IPS DF 6.9 (cell line): ENCODE data around the gene GPC2.

ENCODE experiments used
- DNase-seq: peaks from one replicate; pipeline ENCODE4 v3.0.0-alpha.2; 2013; ENCODE audit warnings: low read depth, low spot score
- H3K27ac ChIP-seq: one replicate; pipeline ENCODE4 v1.5.1; 2013; ENCODE audit warnings: low read length, control low read depth
- H3K27me3 ChIP-seq: 2 replicates; pipeline ENCODE4 v1.6.1; 2013; ENCODE audit warnings: mild to moderate bottlenecking, low read length; ENCODE audit not compliant: control insufficient read depth, insufficient read depth
- H3K36me3 ChIP-seq: 2 replicates; pipeline ENCODE4 v1.6.1; 2013; ENCODE audit warnings: low read length; ENCODE audit not compliant: control insufficient read depth, insufficient read depth
- H3K4me1 ChIP-seq: 2 replicates; pipeline ENCODE4 v1.6.1; 2013; ENCODE audit warnings: low read length; ENCODE audit not compliant: control insufficient read depth, insufficient read depth
- H3K4me3 ChIP-seq: 2 replicates; pipeline ENCODE4 v1.5.1; 2013; ENCODE audit warnings: mild to moderate bottlenecking, low read length
- H3K9me3 ChIP-seq: 2 replicates; pipeline ENCODE4 v1.6.1; 2013; ENCODE audit warnings: low read length, inconsistent platforms; ENCODE audit not compliant: control insufficient read depth, insufficient read depth
- WGBS: extraction: QIAGEN DNeasy Blood & Tissue Kit; methylation state at CpG from one replicate; pipeline ENCODE4 v1.1.7; 2013; ENCODE audit warnings: mixed read lengths, missing lambda C conversion rate; ENCODE audit not compliant: insufficient read length, insufficient coverage; 5-methylcytosine and 5-hydroxymethylcytosine counted together

The GPC2 gene

DNA sequence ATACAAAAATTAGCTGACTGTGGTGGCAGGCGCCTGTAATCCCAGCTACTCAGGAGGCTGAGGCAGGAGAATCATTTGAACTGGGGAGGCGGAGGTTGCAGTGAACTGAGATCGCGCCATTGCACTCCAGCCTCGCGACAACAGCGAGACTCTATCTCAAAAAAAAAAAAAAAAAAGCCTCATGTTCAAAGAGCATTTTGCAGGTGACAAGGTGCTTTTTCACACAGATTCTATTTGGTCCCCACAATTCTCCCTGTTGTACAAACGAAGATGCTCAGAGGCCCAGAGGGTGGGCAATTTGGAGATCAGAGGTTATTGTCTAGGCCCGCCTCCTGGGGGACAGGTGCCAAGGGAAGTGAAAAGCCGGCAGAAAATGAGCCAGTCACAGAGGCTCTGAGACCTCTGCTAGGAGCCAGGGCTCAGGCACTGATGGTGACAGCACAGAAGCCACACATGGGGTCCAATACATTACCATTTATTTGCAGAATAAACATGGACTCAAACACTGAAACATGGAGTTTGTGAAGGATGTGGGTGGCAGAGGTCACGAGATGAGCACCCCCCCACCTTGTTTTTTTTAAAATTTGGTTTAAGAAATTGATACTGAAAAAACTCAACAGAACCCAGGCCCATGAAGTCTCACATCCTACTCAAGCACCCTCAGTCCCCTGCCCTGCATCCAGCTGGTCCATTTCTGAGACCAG lies 7.9 kb downstream of the GPC2 start:
- Histone ChIP-seq H3K9me3 (no peaks in the 10 kb centered on the region), H3K27me3 (no peaks in the 10 kb centered on the region), H3K27ac (no peak overlapping the region), H3K36me3 (peaks cover 5% of the 10 kb centered on the region), H3K4me1 (peaks cover 5% of the 10 kb centered on the region), H3K4me3 (no peak overlapping the region)
- DNase-seq = no peak
- no CpG with 5 or more reads among the region's 11 CpGs for WGBS

DNA sequence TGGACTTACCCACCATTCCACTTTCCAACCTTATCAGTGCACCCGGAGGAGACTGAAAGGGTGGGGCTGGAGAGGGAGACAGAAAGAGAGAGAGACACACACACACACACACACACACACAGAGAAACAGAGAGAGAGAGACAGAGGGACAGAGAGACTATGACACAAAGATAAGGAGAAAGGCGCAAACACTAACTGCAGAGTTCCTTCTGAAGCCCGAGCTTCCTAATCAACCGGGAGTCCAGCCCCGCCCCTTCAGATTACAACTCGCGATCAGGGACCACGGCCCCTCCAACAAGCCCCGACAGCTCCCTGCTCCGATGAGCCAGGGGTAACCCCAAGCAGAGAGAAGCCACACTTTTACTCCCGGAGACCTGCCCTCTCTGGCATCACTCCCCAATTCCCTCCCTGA lies 9.3 kb downstream of the GPC2 start:
- H3K27me3 ChIP-seq = no peaks in the 10 kb centered on the region
- H3K36me3 ChIP-seq = no peaks in the 10 kb centered on the region
- H3K4me1 ChIP-seq = peaks cover 5% of the 10 kb centered on the region
- DNase-seq = no peak
- H3K27ac ChIP-seq = no peak overlapping the region
- no CpG with 5 or more reads among the region's 11 CpGs for WGBS
- no peaks in the 10 kb centered on the region for H3K9me3 ChIP-seq
- peak overlapping the region; percentile 67; the same call in 1 of the 2 replicates for H3K4me3 ChIP-seq

DNA sequence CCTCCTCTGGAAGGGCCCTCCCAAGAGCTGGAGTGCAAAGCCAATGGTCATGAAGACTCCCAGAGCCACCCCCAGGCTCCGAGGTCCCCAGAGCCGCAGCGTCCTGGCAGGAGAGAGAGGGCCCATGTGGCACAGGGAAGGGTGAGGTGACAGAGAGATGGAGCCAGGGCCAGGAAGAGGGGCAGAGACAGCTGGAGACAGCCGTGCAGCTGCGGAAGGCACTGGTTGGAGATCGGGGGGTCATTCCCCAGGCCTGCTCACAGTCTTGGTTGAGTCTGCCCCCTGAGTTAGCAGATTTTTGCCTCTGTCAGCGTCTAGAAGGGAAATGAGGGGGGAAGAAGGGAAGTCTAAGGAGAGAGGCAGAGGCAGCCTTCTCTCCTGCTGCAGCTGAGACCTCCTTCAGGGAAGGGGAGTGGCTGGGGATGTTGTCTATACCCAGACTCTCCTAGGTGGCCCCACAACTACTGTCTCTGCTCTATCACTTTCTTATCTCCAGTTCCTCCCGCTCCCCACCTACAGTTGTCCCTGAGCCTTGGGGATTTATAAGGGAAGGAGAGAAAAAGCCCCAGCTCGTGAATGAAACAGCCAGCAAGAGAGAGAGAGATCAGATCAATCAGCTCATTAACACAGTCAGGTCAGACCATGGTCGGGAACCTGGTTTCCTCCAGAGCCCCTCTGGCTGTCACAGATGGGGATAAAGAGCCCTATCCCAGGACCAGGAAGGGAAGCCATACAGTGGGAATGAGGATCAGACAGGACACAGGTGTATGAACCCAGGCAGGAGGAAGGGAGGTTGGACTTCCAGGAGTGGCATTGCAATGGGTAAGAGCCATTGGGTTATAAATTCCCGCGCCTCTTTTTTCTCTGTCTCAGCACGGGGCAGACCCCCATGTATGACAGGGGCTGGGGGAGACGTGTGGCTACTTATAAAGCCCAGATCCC lies 9.9 kb downstream of the GPC2 start:
- no peaks in the 10 kb centered on the region for H3K36me3 ChIP-seq
- H3K4me1 ChIP-seq = peaks cover 5% of the 10 kb centered on the region
- no peaks in the 10 kb centered on the region for H3K9me3 ChIP-seq
- H3K27me3 ChIP-seq = no peaks in the 10 kb centered on the region
- no peak overlapping the region; the same call in 1 of the 2 replicates for H3K4me3 ChIP-seq
- no CpG with 5 or more reads among the region's 14 CpGs for WGBS
- no peak for DNase-seq
- no peak overlapping the region for H3K27ac ChIP-seq

DNA sequence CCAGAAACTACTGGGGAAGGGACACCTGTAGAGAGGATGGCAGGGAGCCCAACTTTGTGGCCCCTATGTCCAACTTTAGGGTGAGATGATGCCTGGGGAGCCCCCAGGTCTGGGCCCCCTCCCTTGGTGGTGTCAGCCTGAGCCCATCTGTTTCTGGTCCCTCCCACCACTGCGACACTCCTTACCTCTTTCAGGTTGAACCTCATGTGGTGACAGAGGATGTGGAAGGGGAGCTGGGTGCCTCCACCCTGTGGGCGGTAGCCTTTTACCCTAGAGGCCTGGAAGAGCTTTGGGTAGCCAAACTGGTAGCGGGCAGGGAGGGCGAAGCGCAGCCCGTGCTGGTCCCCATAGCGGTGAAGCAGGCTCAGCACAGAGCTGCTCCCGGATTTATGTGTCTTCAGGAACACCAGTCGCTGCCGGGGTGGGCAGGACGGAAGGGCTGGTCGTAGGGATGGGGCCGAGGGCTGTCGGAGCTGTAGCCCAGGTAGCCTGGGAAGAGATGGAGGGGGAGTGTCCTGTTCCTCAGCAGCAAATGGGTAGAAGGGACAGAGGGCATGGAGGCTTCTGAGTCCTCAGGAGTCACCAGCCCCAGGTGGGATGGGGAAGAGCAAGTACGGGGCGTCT lies 10.8 kb downstream of the GPC2 start:
- H3K4me1 ChIP-seq = peaks cover 5% of the 10 kb centered on the region
- no peaks in the 10 kb centered on the region for H3K9me3 ChIP-seq
- DNase-seq = no peak
- no peaks in the 10 kb centered on the region for H3K27me3 ChIP-seq
- H3K27ac ChIP-seq = no peak overlapping the region
- WGBS = no CpG with 5 or more reads among the region's 16 CpGs
- no peaks in the 10 kb centered on the region for H3K36me3 ChIP-seq
- H3K4me3 ChIP-seq = no peak overlapping the region

DNA sequence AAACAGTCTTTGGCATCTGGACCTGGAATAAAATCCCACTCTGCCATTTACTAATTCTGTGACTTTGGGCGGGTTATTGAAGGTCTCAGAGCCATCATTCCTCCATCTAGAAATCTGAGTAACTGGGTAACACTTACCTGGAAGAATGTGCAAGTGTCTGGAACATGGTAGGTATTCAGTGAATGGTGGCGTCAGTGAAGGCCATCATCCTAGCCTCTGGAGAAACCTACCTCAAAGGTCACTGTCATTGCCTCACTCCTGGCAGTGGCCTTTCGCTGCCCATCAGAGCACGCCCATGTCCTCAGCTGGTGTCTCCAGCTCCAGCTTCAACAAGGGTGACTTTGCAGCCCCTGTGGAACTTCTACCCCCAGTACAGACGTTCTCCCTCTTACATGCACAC lies 13.3 kb downstream of the GPC2 start:
- no CpG with 5 or more reads among the region's 5 CpGs for WGBS

DNA sequence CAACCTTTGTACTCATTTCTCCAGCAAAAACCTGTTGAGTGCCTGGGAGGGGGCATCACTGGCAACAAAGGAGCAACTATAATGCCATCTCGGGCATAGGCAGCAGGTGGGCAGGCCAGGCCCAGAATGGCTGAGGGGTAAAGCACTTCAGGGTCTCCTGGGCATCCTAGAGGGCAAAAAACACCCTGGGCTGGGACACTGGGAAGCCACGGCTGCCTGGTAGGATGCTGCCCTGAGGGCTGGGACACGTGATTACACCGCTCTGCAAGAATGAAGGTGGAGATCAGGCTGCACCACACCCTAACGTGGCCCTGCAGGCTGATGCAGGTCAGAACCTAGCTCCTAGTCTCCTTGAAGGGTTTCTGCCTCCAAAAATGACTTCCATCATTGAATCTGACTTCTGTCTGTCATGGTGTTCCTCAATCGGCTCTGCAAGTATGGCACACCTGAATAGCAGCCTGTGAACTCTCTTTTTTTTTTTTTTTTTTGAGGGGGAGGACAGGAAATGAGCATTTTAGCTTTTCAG lies 14.1 kb downstream of the GPC2 start:
- Histone ChIP-seq H3K9me3 (no peaks in the 10 kb centered on the region), H3K36me3 (no peaks in the 10 kb centered on the region), H3K4me3 (no peak overlapping the region), H3K4me1 (peaks cover 3% of the 10 kb centered on the region), H3K27ac (no peak overlapping the region), H3K27me3 (no peaks in the 10 kb centered on the region)
- DNase-seq = no peak
- no CpG with 5 or more reads among the region's 6 CpGs for WGBS

More for the DNA sequence above, 13.3 kb downstream of the GPC2 start:
- H3K27me3 ChIP-seq = no peaks in the 10 kb centered on the region
- no peak for DNase-seq
- H3K27ac ChIP-seq = no peak overlapping the region
- H3K9me3 ChIP-seq = no peaks in the 10 kb centered on the region
- no peak overlapping the region for H3K4me3 ChIP-seq
- peaks cover 3% of the 10 kb centered on the region for H3K4me1 ChIP-seq
- H3K36me3 ChIP-seq = no peaks in the 10 kb centered on the region

DNA sequence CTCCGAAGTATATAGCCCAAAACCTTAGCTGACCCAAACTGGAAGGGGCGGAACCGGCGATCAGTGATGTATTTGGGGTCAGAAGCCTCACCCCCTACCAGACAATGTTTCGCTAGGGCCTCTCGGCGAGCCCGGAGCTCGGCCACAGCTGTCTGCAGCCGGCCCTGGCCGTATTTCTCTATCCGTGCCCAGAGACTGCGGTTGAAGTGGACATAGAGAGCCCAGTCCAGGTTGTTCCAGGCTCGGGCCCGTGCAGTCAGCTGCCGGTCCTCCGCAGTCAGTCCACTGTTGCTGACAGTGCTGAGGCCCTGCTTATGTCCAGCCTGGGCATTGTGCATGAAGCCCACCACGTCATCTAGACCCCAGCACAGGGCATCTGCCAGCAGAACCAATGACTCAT lies 17.1 kb downstream of the GPC2 start:
- Histone ChIP-seq H3K36me3 (peaks cover 15% of the 10 kb centered on the region), H3K27me3 (no peaks in the 10 kb centered on the region), H3K9me3 (no peaks in the 10 kb centered on the region), H3K4me3 (no peak overlapping the region), H3K4me1 (no peaks in the 10 kb centered on the region; the same call in none of the 2 replicates), H3K27ac (no peak overlapping the region)
- no CpG with 5 or more reads among the region's 18 CpGs for WGBS
- DNase-seq = no peak

DNA sequence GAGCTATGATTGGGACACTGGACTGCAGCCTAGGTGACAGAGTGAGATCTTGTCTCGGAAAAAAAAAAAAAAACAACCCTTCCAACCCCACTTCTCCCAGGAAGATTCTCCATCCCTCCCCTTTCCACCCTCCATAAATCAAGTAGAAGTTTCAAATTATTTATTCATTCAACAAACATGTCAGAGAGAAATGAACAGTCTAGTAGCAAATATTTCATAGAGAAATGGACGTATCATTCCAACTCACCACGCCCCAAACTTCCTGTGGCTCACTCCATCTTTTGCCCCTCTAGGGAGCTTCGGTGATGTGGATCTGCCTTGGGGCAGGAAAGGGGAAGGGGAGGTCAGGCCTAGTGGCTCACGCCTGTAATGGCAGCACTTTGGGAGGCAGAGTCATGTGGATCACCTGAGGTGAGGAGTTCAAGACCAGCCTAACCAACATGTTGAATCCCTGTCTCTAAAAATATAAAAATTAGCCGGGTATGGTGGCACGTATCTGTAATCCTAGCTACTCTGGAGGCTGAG lies 18.0 kb downstream of the GPC2 start:
- Histone ChIP-seq H3K27ac (no peak overlapping the region), H3K36me3 (peaks cover 20% of the 10 kb centered on the region), H3K27me3 (no peaks in the 10 kb centered on the region), H3K9me3 (no peaks in the 10 kb centered on the region), H3K4me1 (no peaks in the 10 kb centered on the region; the same call in none of the 2 replicates), H3K4me3 (no peak overlapping the region; the same call in 1 of the 2 replicates)
- WGBS = no CpG with 5 or more reads among the region's 7 CpGs
- DNase-seq = no peak

DNA sequence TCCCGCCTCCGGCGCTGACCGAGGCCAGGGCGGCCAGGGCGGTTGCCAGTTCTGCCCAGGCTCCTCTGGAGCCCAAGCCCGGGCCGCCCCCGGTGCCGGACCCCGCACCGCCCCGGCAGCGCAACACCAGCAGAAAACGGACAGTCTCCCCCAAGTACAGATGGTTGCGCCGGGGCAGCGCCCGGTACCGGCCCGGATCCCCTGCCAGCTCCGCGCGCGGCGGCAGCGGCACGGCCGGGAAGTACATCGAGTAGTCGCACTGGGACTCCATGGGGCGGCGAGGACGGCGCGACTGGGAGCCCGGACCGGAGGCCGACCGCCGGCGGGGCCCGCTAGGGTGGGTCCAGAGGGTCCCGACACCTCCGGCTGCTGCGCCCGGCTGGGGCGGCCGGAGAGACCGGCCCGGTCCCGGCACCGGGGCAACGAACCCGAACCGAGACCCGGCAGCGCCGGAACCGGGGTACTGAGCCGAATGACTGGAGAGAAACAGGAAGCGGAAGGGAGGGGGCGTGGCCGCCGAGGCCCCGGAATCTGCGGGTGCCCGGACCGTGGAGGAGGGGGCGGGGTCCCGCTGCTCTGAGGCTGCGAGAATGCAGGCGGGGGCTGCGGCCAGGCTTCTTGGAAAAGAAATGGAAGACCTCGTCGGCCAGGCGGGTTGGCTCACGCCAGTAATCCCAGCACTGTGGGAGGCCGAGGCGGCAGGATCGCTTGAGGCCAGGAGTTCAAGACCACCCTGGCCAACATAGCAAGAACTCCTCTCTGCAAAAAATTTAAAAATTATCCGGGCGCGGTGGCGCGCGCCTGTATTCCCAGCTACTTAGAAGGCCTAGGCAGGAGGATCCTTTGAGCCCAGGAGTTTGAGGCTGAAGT lies 18.7 kb downstream of the GPC2 start, which contains the start of gene TRAPPC14:
TSS of gene TRAPPC14 (minus strand) at position 495 of the 870 bp plus-strand sequence. CDS start at position 271, 224 bp downstream.
- Histone ChIP-seq H3K36me3 (peaks cover 24% of the 10 kb centered on the region), H3K4me3 (peak within 1 kb of the TSS; percentile 80), H3K9me3 (no peaks in the 10 kb centered on the region), H3K4me1 (no peaks in the 10 kb centered on the region; the same call in none of the 2 replicates), H3K27ac (no peak within 1 kb of the TSS), H3K27me3 (no peaks in the 10 kb centered on the region)
- DNase-seq = peak; percentile 82
- WGBS = no CpG with 5 or more reads among the region's 87 CpGs
